Activated CD4-positive, alpha-beta T cell treated with anti-CD3 and anti-CD28 coated beads, Interleukin-10, Interleukin-2, amounts not matched to agents 100 ng/mL and 50 ng/mL, durations not matched to agents 16 hours and 8 hours (primary cell): ENCODE measurements around the gene STK17B.

Experiments
- DNase-seq: peaks from one replicate; pipeline ENCODE4 v3.0.0-alpha.2; 2020

STK17B gene

DNA sequence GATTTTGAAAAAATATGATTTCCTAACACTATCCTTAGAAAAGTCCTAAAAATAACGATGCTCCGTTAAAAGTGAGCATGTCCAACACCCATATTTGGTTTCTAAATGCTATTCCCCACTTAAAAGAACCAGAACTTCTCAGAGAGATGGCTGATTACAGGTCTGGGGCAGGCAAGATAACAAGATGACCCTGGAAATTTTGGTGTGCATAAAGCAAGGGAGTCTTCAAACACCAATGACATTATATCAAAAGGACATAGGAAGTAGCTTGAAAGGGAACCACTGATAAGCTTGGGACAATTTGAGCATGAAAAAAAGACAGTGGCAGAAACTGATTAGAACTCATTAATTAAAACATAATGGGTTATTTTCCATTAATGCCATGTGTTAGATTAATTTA lies 17.9 kb downstream of the STK17B start:
- DNase-seq: no peak

- no peak for DNase-seq
These were observed 21.4 kb downstream of the STK17B start for GRCh38 chr2:196149948-196150347.

GRCh38 chr2:196148736-196149135 lies 22.6 kb downstream of the STK17B start:
- DNase-seq: no peak

DNA sequence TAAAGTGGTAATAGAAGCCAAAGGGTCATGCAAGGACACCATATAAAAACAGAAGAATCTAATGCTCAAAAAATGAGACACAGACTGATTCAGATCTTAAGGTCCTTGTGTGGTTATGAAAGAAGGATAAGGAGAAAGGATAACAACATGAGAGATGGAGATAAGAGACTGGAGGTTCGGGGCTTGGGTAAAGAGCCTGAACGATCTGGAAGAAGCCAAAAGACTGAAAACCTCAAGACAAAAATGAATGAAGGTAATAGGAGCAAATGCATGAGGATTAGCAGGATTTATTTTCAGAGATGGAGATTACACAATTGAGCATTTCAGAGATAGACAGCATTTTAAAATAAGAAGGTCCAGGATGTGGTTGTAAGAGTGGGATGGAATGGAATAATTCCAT lies 26.1 kb downstream of the STK17B start:
- no peak for DNase-seq

GRCh38 chr2:196144513-196145126 lies 26.8 kb downstream of the STK17B start:
- no peak for DNase-seq

DNA sequence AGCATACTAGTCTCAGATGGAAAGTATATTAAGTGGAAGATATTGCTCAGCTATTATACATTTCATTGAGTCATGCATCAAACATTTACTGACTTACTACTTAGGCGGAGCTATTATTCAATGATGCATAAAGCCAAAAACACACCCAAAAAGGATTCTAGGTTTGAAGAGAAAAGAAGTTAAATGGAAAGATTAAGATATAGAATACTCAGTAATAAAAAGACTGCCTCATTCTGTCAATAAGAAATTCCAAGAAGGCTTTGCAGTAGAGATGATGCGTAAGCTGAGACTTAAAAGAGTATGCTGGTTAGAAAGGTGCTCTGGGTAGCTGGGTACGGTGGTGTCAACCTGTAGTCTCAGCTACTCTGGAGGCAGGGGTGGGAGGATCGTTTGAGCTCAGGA lies 27.6 kb downstream of the STK17B start:
- no peak for DNase-seq

DNA sequence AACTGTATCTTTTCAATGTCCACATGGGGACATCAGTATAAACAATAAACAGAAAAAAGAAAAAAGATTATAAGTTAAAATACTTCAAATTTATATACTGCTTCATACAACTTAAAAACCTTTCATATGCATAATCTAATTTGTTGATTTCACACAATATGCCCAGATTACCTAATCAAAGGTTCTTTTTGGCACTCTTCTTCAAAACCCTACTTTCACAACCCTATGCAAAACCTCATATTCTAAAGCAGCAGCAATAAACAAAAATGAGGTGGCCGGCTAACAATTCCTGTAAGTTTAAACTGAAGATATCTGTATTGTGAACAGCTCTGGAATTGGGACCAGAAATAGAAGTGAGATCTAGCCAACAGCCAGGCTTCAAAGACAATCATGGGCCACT lies 28.6 kb downstream of the STK17B start:
- no peak for DNase-seq

GRCh38 chr2:196140213-196140612 lies 31.2 kb downstream of the STK17B start:
- no peak for DNase-seq

GRCh38 chr2:196137271-196137670 lies 34.1 kb downstream of the STK17B start:
- no peak for DNase-seq

- DNase-seq: no peak
These were observed 35.2 kb downstream of the STK17B start for GRCh38 chr2:196136151-196136550.

- no peak for DNase-seq
These were observed 39.1 kb downstream of the STK17B start for GRCh38 chr2:196131949-196132925.

- peak; percentile 72 for DNase-seq
These were observed 39.9 kb downstream of the STK17B start for GRCh38 chr2:196131384-196131937.

- no peak for DNase-seq
These were observed 41.1 kb downstream of the STK17B start for GRCh38 chr2:196130039-196130825.

DNA sequence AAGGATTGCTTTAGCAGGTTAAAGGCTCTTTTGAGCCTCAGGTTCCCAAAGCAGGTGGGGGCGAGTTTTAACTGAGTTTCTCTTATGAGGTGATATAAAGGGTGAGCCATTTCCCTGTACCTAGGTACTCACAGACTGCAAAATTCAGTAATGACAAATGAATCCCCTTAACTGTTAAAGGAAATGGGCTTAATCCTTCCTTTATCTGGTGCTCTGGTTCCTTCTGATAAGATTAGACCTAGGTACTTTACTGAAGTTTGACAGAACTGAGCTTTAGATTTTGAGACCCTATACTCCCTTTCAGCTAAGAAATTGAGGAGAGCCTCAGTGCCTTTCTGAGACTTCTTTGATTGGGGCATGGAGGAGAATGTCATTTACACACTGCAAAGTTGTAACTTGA lies 42.6 kb downstream of the STK17B start:
- DNase-seq: no peak

DNA sequence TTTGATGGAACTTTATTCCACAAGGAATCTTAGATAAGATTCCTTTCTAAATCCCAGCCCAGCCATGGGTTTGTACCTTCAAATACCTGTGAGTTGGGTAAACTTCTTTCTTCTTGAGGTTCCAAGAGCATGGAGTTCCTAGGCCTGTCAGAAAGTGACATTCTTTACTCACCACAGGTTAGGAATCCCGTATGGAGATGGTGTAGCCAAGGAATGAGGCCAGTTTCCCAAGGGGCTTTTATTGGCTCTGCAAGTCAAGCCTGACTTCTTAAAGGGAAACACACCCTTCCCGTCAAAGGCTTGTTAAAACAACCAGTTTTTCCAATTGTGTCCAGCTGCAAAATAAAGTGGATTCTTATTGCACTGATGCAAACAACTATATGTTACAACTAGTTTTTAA lies 45.8 kb downstream of the STK17B start:
- DNase-seq: no peak

- no peak for DNase-seq
These were observed 47.6 kb downstream of the STK17B start for GRCh38 chr2:196123679-196124373.

GRCh38 chr2:196119926-196120325 lies 51.5 kb downstream of the STK17B start:
- no peak for DNase-seq

DNA sequence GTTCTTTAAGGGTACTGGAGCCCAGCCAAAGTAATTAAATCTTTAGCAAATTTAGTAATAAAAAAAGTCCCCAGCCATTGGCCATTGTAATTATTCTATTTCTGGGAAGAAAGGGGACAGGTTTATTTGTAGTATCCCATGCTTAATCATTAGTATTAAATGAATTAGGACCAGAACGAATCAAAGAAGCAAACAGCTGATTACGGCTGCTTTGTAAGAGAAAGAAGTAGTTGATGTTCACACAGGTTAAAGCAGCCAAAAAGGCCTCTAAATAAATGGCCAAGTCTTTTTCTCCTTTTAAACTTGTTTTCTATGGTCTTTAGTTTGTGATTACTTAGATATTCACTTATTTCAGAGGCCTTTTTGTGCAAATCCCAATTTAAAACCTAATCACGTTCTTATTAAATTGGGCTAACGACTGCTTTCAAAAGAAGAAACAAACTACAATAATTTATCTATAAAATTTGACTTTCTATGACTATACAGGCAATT lies 54.1 kb downstream of the STK17B start:
- DNase-seq: no peak

DNA sequence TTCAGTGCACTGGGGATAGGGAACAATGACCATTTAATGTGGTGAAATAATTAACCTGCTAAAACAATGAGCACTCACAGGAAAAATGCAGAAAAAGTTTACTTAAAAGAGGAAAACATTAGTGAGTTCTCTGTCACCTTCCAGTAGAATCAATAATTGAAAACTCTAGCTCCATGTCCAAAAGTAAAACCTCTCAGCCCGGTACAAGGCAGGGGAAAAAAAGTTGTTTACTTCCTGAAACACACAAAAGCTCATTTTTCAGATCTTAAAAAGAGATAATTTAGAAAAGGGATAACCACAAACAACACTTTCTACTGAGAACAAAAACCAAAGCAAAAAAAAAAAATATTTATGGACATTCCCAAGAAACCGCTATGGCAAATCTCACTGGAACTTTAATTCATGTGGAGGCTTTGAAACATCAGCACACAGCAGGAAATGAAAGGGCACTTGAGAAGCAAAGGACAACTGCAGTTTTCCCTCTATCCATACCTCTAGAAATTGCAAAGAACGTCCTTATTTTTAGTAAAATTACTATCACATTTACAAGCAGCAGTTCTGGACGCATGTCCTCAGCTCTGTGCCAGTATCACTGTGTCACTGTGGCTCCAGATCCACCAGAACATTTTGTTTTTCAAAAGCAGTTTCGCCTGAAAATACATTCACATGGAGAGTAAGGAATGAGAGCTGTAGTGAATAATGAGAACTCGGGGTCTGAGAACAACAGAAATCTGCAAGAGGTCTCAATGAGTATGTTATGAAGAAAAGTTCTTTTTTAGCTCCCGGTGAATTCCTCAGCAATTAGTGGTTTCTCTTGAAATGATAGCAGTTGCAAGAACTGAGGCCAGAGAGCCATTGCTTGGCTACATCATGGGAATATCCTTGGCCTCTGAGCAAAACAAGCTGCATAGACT lies 58.1 kb downstream of the STK17B start:
- no peak for DNase-seq

DNA sequence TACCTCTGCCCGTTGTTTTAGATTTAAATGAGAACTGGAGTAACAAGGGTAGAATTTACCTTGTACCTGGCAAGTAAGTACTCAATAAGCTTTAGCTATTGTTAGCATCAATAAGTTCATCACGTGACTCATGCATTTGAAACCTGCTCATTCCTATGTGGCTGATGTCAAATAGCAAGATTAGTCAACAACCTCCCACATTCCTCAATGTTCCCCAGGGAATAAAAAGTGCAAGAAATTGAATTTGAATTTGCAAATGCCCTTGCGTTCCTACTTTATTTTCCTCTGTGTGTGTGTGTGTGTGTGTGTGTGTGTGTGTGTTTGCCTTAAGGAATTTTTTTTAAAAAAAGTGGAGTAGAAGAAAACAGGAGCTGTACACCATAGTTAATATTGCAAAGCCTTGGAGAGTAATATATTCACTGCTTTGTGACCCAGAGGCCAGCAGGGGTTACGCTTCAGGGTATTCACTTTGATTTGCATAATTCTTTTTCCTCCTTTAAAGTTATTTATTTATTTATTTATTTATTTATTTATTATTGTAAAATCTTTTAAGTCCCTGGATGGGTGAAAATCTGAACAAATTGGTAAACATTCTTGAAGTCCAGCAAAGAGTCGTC lies 58.9 kb downstream of the STK17B start:
- DNase-seq: no peak

GRCh38 chr2:196108604-196109003 lies 62.8 kb downstream of the STK17B start:
- no peak for DNase-seq
